ENCODE measurements around the gene UBE2U. TPM values are rescaled to one million over a fixed set of nuclear protein-coding genes. Genes with fewer than 3 reads are reported as not detected.

UBE2U gene
- total and polyA plus RNA-seq, 10 of the 15 experiments (the other 5 are each of a cell fraction or from before 2014, with no cell fraction given): not detected

GRCh38 chr1:64229307-64229706, 25.9 kb downstream of the UBE2U start:
- FAIRE-seq (no peak), ATAC-seq (no peak), DNase-seq (ENCODE audit: low read depth, low spot score) (no peak)
- SMC1A ChIA-PET (ENCODE audit: uncharacterized antibody, unreplicated experiment): interaction anchor here (1.1 to 2.1 kb wide), 3 partner anchors 11 to 92 kb away, joined by 3 to 5 read pairs (median 4); no protein-coding TSS in a partner anchor
- intact Hi-C loops (cut with micrococcal nuclease; ENCODE audit: unreplicated experiment): no loop called here
- Histone ChIP-seq H4K20me1 (ENCODE audit: control insufficient read depth, insufficient read depth) (no peaks in the 10 kb centered on the region), H3K27me3 (replicated peaks in 1 of 2; ENCODE audit: control insufficient read depth in 2 of 2, insufficient read depth in 2 of 2, low read length in 1 of 2) (no peaks in the 10 kb centered on the region; a peak in 1 of 4 replicates), H3K27ac (ENCODE audit: control insufficient read depth, insufficient read depth) (no peak overlapping the region), H3K4me1 (ENCODE audit: control insufficient read depth, insufficient read depth, low read length) (no peaks in the 10 kb centered on the region), H3K9me3 (replicated peaks; ENCODE audit: control insufficient read depth, insufficient read depth, low read length) (no peaks in the 10 kb centered on the region), H3K9ac (ENCODE audit: control insufficient read depth, insufficient read depth, low read length) (no peak overlapping the region), H3K79me2 (ENCODE audit: control insufficient read depth, insufficient read depth, low read length) (no peaks in the 10 kb centered on the region), H2AFZ (ENCODE audit: control insufficient read depth, low read depth, low read length) (no peak overlapping the region), H3K4me2 (ENCODE audit: control insufficient read depth, insufficient read depth) (no peak overlapping the region), H3K4me3 (no peak overlapping the region), H3K36me3 (ENCODE audit: control insufficient read depth in 2 of 2, insufficient read depth in 2 of 2, low read length in 1 of 2) (no peaks in the 10 kb centered on the region)
- POLR2A ChIA-PET: interaction anchor here (1.1 kb wide), 1 partner anchor 58 kb away, joined by 3 read pairs; no protein-coding TSS in a partner anchor
- BruUV-seq (replicated peaks): no TSS peak
- TF ChIP-seq E4F1 (IDR thresholded peaks at IDR 0.05; ENCODE audit: borderline replicate concordance, partially characterized antibody): no peak
- TF ChIP-seq CHD1 (IDR thresholded peaks at IDR 0.05; ENCODE audit: low read depth, low read length): no peak
- TF ChIP-seq IRF5 (IDR thresholded peaks at IDR 0.05; ENCODE audit: borderline replicate concordance): no peak
- no peak for TF ChIP-seq SIN3A (IDR thresholded peaks at IDR 0.05; ENCODE audit: low read depth, low read length)
- no peak for TF ChIP-seq GABPA (IDR thresholded peaks at IDR 0.05; ENCODE audit: low read depth)
- TF ChIP-seq DPF2 (IDR thresholded peaks at IDR 0.05): no peak
- no peak for TF ChIP-seq FOS (IDR thresholded peaks at IDR 0.05; ENCODE audit: borderline replicate concordance, extremely low read depth, insufficient read length)
- TF ChIP-seq SKIL (IDR thresholded peaks at IDR 0.05; ENCODE audit: low read depth, poor library complexity, severe bottlenecking): no peak
- in situ Hi-C loops (cut with MboI): no loop called here
- RAD21 ChIA-PET (ENCODE audit: unreplicated experiment): interaction anchor here (0.7 to 1.7 kb wide), 2 partner anchors 12 to 58 kb away, joined by 3 to 6 read pairs; no protein-coding TSS in a partner anchor
- 33% methylated on average over 3 of the region's 3 CpGs for WGBS (ENCODE audit: insufficient coverage, insufficient replicate concordance, low lambda C conversion rate, missing lambda C conversion rate)
- CTCF ChIA-PET: interaction anchor here (0.8 to 3.1 kb wide), 2 partner anchors 9 to 92 kb away, joined by 3 to 11 read pairs; no protein-coding TSS in a partner anchor

All from GM12878 (cell line).